ENCODE measurements around the gene FER. TPM values are rescaled to one million over a fixed set of nuclear protein-coding genes. Genes with fewer than 3 reads are reported as not detected.

The FER gene
- total and polyA plus RNA-seq, 10 of the 15 experiments (the other 5 are each of a cell fraction or from before 2014, with no cell fraction given) = 4.4 to 19.1 (median 9.6) TPM

- TF ChIP-seq BMI1 (IDR thresholded peaks at IDR 0.05; ENCODE audit: borderline replicate concordance) (no peak), GATAD2B (conservative IDR thresholded peaks at IDR 0.05; ENCODE audit: low read depth) (no peak)
Observed at GRCh38 chr5:109215040-109215439, 467.3 kb downstream of the FER start (continued).

GRCh38 chr5:109218818-109219217, 471.1 kb downstream of the FER start:
- Histone ChIP-seq H3K4me3 (no peak overlapping the region), H3K27me3 (replicated peaks in 1 of 2; ENCODE audit: control insufficient read depth in 2 of 2, insufficient read depth in 2 of 2, low read length in 1 of 2) (no peaks in the 10 kb centered on the region), H3K4me2 (ENCODE audit: control insufficient read depth, insufficient read depth) (no peak overlapping the region), H3K79me2 (ENCODE audit: control insufficient read depth, insufficient read depth, low read length) (no peaks in the 10 kb centered on the region), H3K36me3 (ENCODE audit: control insufficient read depth in 2 of 2, insufficient read depth in 2 of 2, low read length in 1 of 2) (no peaks in the 10 kb centered on the region), H3K27ac (ENCODE audit: control insufficient read depth, insufficient read depth) (no peak overlapping the region), H3K9ac (ENCODE audit: control insufficient read depth, insufficient read depth, low read length) (no peak overlapping the region), H3K4me1 (ENCODE audit: control insufficient read depth, insufficient read depth, low read length) (no peaks in the 10 kb centered on the region), H3K9me3 (replicated peaks; ENCODE audit: control insufficient read depth, insufficient read depth, low read length) (peaks cover 2% of the 10 kb centered on the region; the same call in 1 of the 3 replicates), H2AFZ (ENCODE audit: control insufficient read depth, low read depth, low read length) (no peak overlapping the region), H4K20me1 (ENCODE audit: control insufficient read depth, insufficient read depth) (no peaks in the 10 kb centered on the region)
- DNase-seq (ENCODE audit: low read depth, low spot score) (no peak), ATAC-seq (no peak), FAIRE-seq (no peak)
- in situ Hi-C loops (cut with MboI) = no loop called here
- ChIA-PET SMC1A (ENCODE audit: uncharacterized antibody, unreplicated experiment) (no interaction called here), CTCF (no interaction called here), POLR2A (no interaction called here), RAD21 (ENCODE audit: unreplicated experiment) (no interaction called here)
- intact Hi-C loops (cut with micrococcal nuclease; ENCODE audit: unreplicated experiment) = no loop called here
- BruUV-seq (replicated peaks) = no TSS peak
- WGBS (ENCODE audit: insufficient coverage, insufficient replicate concordance, low lambda C conversion rate, missing lambda C conversion rate) = 41% methylated on average over 4 of the region's 4 CpGs
- TF ChIP-seq BCLAF1 (IDR thresholded peaks at IDR 0.05) = no peak
- no peak for TF ChIP-seq MLLT1 (IDR thresholded peaks at IDR 0.05)
- no peak for TF ChIP-seq IRF4 (IDR thresholded peaks at IDR 0.05; ENCODE audit: low read depth, low read length)
- no peak for TF ChIP-seq FOXK2 (IDR thresholded peaks at IDR 0.05)
- TF ChIP-seq TCF12 (IDR thresholded peaks at IDR 0.05; ENCODE audit: low read depth, low read length) = no peak
- TF ChIP-seq ZBTB4 (CRISPR knock-in tag; IDR thresholded peaks at IDR 0.05) = no peak
- no peak for TF ChIP-seq RBBP5 (conservative IDR thresholded peaks at IDR 0.05)
- no peak for TF ChIP-seq NFYA (IDR thresholded peaks at IDR 0.05; ENCODE audit: borderline replicate concordance, low read depth, low read length)
- TF ChIP-seq SMAD5 (IDR thresholded peaks at IDR 0.05; ENCODE audit: low read depth) = no peak
- no peak for TF ChIP-seq RAD21 (IDR thresholded peaks at IDR 0.05; ENCODE audit: insufficient read depth, low read depth, low read length)
- no peak for TF ChIP-seq FOS (IDR thresholded peaks at IDR 0.05; ENCODE audit: borderline replicate concordance, extremely low read depth, insufficient read length)
- no peak for TF ChIP-seq E2F4 (IDR thresholded peaks at IDR 0.05; ENCODE audit: low read depth, low read length)
- no peak for TF ChIP-seq SRF (IDR thresholded peaks at IDR 0.05; ENCODE audit: low read depth in 2 of 2, low read length in 2 of 2)
- TF ChIP-seq EZH2 (IDR thresholded peaks at IDR 0.05; ENCODE audit: borderline replicate concordance, control insufficient read depth, low read depth, low read length) = no peak
